SK-N-SH (cell line): ENCODE data around the gene PLA2G5. TPM values are rescaled to one million over a fixed set of nuclear protein-coding genes. Genes with fewer than 3 reads are reported as not detected.

ENCODE experiments used
- CTCF ChIA-PET: fragments of 300-600, 350-600 bp; formaldehyde crosslinking; extraction: SDS; loops from one replicate; lab custom pipeline; 2021; lab: Yijun Ruan, JAX
- POLR2A ChIA-PET: fragments of 350-600 bp; sonication (Branson Sonifier 250); formaldehyde crosslinking; extraction: SDS; loops from one replicate; lab custom pipeline; 2020; ENCODE audit warnings: antibody characterized with exemption, inconsistent platforms; lab: Yijun Ruan, JAX
- DNase-seq: peaks from one replicate; pipeline ENCODE4 v3.0.0; 2012
- H2AFZ ChIP-seq: fragments of 200-600 bp; sonication (generic); 2 replicates; pipeline ENCODE4 v1.8.1; 2016; ENCODE audit warnings: antibody characterized with exemption, mild to moderate bottlenecking, low read depth
- H3F3A ChIP-seq: fragments of 200-600 bp; sonication (generic); replicated peaks from 2 replicates; pipeline ENCODE3; 2016; ENCODE audit warnings: antibody characterized with exemption, mild to moderate bottlenecking; ENCODE audit not compliant: insufficient read depth
- H3K27ac ChIP-seq, 2 experiments: fragments of 200-500 bp in 1 of 2; fragments of 200-600 bp in 1 of 2; sonication (Bioruptor generic) in 1 of 2; sonication (generic), shearing (Covaris generic) in 1 of 2; 2 replicates each; pipeline versions ENCODE4 v1.5.1 to v1.6.1; 2014 to 2016; ENCODE audit warnings: low read depth in 2 of 2, inconsistent platforms in 1 of 2, low read length in 1 of 2, mild to moderate bottlenecking in 1 of 2, mixed read lengths in 1 of 2
- H3K27me3 ChIP-seq: fragments of 200-600 bp; sonication (generic), shearing (Covaris generic); 2 replicates; pipeline ENCODE4 v1.6.1; 2016; ENCODE audit warnings: mixed run types; ENCODE audit not compliant: insufficient read depth
- H3K36me3 ChIP-seq, 2 experiments: fragments of 200-500 bp in 1 of 2; fragments of 200-600 bp in 1 of 2; sonication (Bioruptor generic) in 1 of 2; sonication (generic) in 1 of 2; replicated peaks in 1 of 2; 2 replicates each; pipeline versions ENCODE3 to v1.5.1; 2014 to 2016; ENCODE audit warnings: low read length in 1 of 2, mild to moderate bottlenecking in 1 of 2; ENCODE audit not compliant: insufficient read depth in 2 of 2, control insufficient read depth in 1 of 2
- H3K4me1 ChIP-seq, 2 experiments: fragments of 200-500 bp in 1 of 2; fragments of 200-600 bp in 1 of 2; sonication (Bioruptor generic) in 1 of 2; sonication (generic), shearing (Covaris generic) in 1 of 2; 2 replicates each; pipeline versions ENCODE4 v1.5.1 to v1.6.1; 2014 to 2016; ENCODE audit warnings: low read depth in 1 of 2, low read length in 1 of 2, mixed run types in 1 of 2; ENCODE audit not compliant: insufficient read depth in 2 of 2, control insufficient read depth in 1 of 2
- H3K4me2 ChIP-seq: fragments of 200-600 bp; sonication (generic), shearing (Covaris generic); 2 replicates; pipeline ENCODE4 v1.6.1; 2017; ENCODE audit warnings: mixed run types
- H3K4me3 ChIP-seq, 2 experiments: fragments of 200-500 bp in 1 of 2; fragments of 200-600 bp in 1 of 2; sonication (Bioruptor generic) in 1 of 2; sonication (generic), shearing (Covaris generic) in 1 of 2; 2 replicates each; pipeline versions ENCODE4 v1.5.1 to v1.8.1; 2014 to 2016; ENCODE audit warnings: low read depth in 2 of 2, inconsistent platforms in 1 of 2, low read length in 1 of 2, mild to moderate bottlenecking in 1 of 2, mixed read lengths in 1 of 2, moderate library complexity in 1 of 2
- H3K79me2 ChIP-seq: fragments of 200-600 bp; sonication (generic); 2 replicates; pipeline ENCODE4 v1.8.1; 2017; ENCODE audit warnings: mild to moderate bottlenecking; ENCODE audit not compliant: insufficient read depth
- H3K9ac ChIP-seq: fragments of 200-600 bp; sonication (generic); 2 replicates; pipeline ENCODE4 v1.6.1; 2017; ENCODE audit warnings: mixed run types
- H3K9me2 ChIP-seq: fragments of 200-600 bp; sonication (generic); 2 replicates; pipeline ENCODE4 v1.6.1; 2017; ENCODE audit warnings: mixed run types
- H3K9me3 ChIP-seq: fragments of 200-600 bp; sonication (generic); 2 replicates; pipeline ENCODE4 v1.6.1; 2017; ENCODE audit warnings: mixed run types, mild to moderate bottlenecking, moderate library complexity
- H4K20me1 ChIP-seq: fragments of 200-600 bp; sonication (generic); 2 replicates; pipeline ENCODE4 v1.6.1; 2017; ENCODE audit warnings: mild to moderate bottlenecking, mixed run types; ENCODE audit not compliant: insufficient read depth
- CHD2 ChIP-seq: fragments of 150-350 bp; IDR thresholded peaks from 2 replicates; pipeline ENCODE4 v1.6.1; 2018; ENCODE audit warnings: low read length; ENCODE audit not compliant: partially characterized antibody
- EZH2phosphoT487 ChIP-seq: fragments of 200-600 bp; sonication (generic); IDR thresholded peaks from 2 replicates; pipeline ENCODE4 v1.6.1; 2017; ENCODE audit warnings: low read depth, mixed run types, mild to moderate bottlenecking, antibody characterized with exemption, moderate library complexity, borderline replicate concordance
- FOSL2 ChIP-seq: IDR thresholded peaks from 2 replicates; pipeline ENCODE4 v1.4.0; 2012; ENCODE audit warnings: low read depth, mild to moderate bottlenecking, moderate library complexity, borderline replicate concordance
- FOXJ3 ChIP-seq: sonication (generic); formaldehyde crosslinking; IDR thresholded peaks from 2 replicates; pipeline ENCODE4 v1.5.1; 2020; ENCODE audit warnings: mild to moderate bottlenecking, missing genetic modification reagents
- JUND ChIP-seq: IDR thresholded peaks from 2 replicates; pipeline ENCODE4 v1.4.0; 2012
- MEF2A ChIP-seq: IDR thresholded peaks from 2 replicates; pipeline ENCODE4 v1.4.0; 2012; ENCODE audit warnings: low read depth, borderline replicate concordance
- MXI1 ChIP-seq: IDR thresholded peaks from 2 replicates; pipeline ENCODE4 v1.6.1; 2012; ENCODE audit warnings: mild to moderate bottlenecking, low read depth, low read length, improper control_type of control experiment
- NRF1 ChIP-seq: IDR thresholded peaks from 2 replicates; pipeline ENCODE4 v1.6.1; 2012; ENCODE audit warnings: low read depth, mild to moderate bottlenecking, low read length
- RCOR1 ChIP-seq: fragments of 150-350 bp; IDR thresholded peaks from 2 replicates; pipeline ENCODE4 v1.6.1; 2017; ENCODE audit warnings: antibody characterized with exemption, low read length
- RXRA ChIP-seq: IDR thresholded peaks from 2 replicates; pipeline ENCODE4 v1.4.0; 2012; ENCODE audit warnings: low read depth, mild to moderate bottlenecking, borderline replicate concordance
- SMC3 ChIP-seq: IDR thresholded peaks from 2 replicates; pipeline ENCODE4 v1.6.1; 2012; ENCODE audit warnings: low read depth, low read length, improper control_type of control experiment
- YY1 ChIP-seq: IDR thresholded peaks from 2 replicates; pipeline ENCODE4 v1.4.0; 2012; ENCODE audit warnings: low read depth, mild to moderate bottlenecking
- WGBS: methylation state at CpG from one replicate; pipeline ENCODE4 v1.1.6; 2017; ENCODE audit warnings: low lambda C conversion rate; 5-methylcytosine and 5-hydroxymethylcytosine counted together
- polyA plus RNA-seq, 3 experiments: library from polyadenylated mRNA; depleted of rRNA; stranded (reverse); fragments of >200 nt; gene quantifications; 2 replicates each; pipeline ENCODE4 v1.2.3, GENCODE V29; 2012
- TF ChIP-seq, protein P1 (sequence below): fragments of 150-350 bp; IDR thresholded peaks from 2 replicates; pipeline ENCODE4 v1.6.1; 2017; ENCODE audit warnings: antibody characterized with exemption, low read length, low read depth, borderline replicate concordance
- TF ChIP-seq, protein P2 (sequence below): IDR thresholded peaks from 2 replicates; pipeline ENCODE4; 2012
- TF ChIP-seq, protein P3 (sequence below): fragments of 200-600 bp; sonication (generic); IDR thresholded peaks from 2 replicates; pipeline ENCODE4 v1.6.1; 2017; ENCODE audit warnings: antibody characterized with exemption, mild to moderate bottlenecking, moderate library complexity
- TF ChIP-seq, protein P4 (sequence below): IDR thresholded peaks from 2 replicates; pipeline ENCODE4 v1.4.0; 2012; ENCODE audit warnings: low read depth, borderline replicate concordance
- TF ChIP-seq, protein P5 (sequence below): IDR thresholded peaks from 2 replicates; pipeline ENCODE4 v1.4.0; 2012; ENCODE audit warnings: low read depth, borderline replicate concordance
- TF ChIP-seq, protein P6 (sequence below): fragments of 150-350 bp; IDR thresholded peaks from 2 replicates; pipeline ENCODE4 v1.6.1; 2016; ENCODE audit warnings: mild to moderate bottlenecking, low read depth, low read length

Gene PLA2G5
- polyA plus RNA-seq, 1 of the 3 experiments (the other 2 are of a cell fraction): not detected

DNA sequence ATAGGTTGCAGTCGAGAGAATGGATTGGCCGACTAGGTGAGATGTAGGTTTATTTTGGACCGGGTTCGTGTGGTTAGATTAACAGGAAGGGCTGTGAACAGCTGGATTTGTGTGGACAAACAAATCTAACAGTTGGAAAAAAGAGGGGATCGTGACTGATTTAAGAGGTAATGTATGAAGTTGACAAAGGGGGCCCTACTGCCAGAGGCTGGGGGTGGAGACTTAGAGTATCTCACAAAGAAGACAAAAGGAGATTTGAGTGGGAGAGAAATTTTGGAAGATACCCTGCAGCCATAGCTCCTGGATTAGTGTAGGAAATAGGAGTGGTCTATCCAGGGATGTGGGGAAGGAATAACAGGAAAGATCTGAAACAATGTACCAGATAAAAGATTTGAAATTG is 38.8 kb upstream of the PLA2G5 start:
- no peaks in the 10 kb centered on the region for H3K79me2 ChIP-seq
- 30% methylated on average over 5 of the region's 5 CpGs for WGBS
- H3K4me3 ChIP-seq: no peak overlapping the region
- CTCF ChIA-PET: no interaction called here
- H2AFZ ChIP-seq: no peak overlapping the region
- no peak for TF ChIP-seq RXRA
- TF ChIP-seq, protein P1, sequence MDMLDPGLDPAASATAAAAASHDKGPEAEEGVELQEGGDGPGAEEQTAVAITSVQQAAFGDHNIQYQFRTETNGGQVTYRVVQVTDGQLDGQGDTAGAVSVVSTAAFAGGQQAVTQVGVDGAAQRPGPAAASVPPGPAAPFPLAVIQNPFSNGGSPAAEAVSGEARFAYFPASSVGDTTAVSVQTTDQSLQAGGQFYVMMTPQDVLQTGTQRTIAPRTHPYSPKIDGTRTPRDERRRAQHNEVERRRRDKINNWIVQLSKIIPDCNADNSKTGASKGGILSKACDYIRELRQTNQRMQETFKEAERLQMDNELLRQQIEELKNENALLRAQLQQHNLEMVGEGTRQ: no peak
- no peak for TF ChIP-seq EZH2phosphoT487
- TF ChIP-seq NRF1: no peak
- no peak for TF ChIP-seq FOSL2
- no peak for TF ChIP-seq RCOR1
- no peak overlapping the region for H3K4me2 ChIP-seq
- H3F3A ChIP-seq: no peaks in the 10 kb centered on the region
- H3K27ac ChIP-seq: no peak overlapping the region
- H3K9ac ChIP-seq: no peak overlapping the region
- no peaks in the 10 kb centered on the region for H3K9me3 ChIP-seq
- no peak for DNase-seq
- POLR2A ChIA-PET: no interaction called here
- H3K4me1 ChIP-seq: no peaks in the 10 kb centered on the region
- no peaks in the 10 kb centered on the region for H3K36me3 ChIP-seq
- H3K9me2 ChIP-seq: no peaks in the 10 kb centered on the region
- H3K27me3 ChIP-seq: peaks cover 7% of the 10 kb centered on the region; the same call in 1 of the 2 replicates
- no peaks in the 10 kb centered on the region for H4K20me1 ChIP-seq

DNA sequence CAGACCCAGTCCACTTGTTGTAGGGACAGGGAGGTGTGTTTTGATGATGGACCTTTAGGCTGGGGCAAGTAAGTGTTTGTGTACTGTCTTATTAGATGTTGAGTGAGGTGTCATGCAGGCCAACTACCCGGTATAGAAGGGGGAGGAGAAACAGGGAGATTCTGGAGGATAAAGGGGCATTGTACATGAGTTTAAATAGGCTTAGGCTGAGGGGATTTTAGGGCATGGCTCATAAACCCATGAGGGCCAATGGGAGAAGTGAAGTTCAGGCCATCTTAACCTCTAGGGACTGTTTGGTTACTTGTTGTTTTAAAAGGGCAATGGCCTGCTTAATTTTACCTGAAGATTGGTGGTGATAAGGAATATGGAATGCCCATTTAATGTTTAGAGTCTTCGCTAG is 38.2 kb upstream of the PLA2G5 start:
- no peaks in the 10 kb centered on the region for H3K9me3 ChIP-seq
- DNase-seq: no peak
- no peak overlapping the region for H2AFZ ChIP-seq
- H3K36me3 ChIP-seq: no peaks in the 10 kb centered on the region
- H4K20me1 ChIP-seq: no peaks in the 10 kb centered on the region
- no peak overlapping the region for H3K4me3 ChIP-seq
- no peaks in the 10 kb centered on the region for H3K79me2 ChIP-seq
- H3K4me2 ChIP-seq: no peak overlapping the region
- CTCF ChIA-PET: no interaction called here
- no peak overlapping the region for H3K9ac ChIP-seq
- H3K4me1 ChIP-seq: no peaks in the 10 kb centered on the region
- POLR2A ChIA-PET: no interaction called here
- H3K27me3 ChIP-seq: peaks cover 7% of the 10 kb centered on the region; the same call in 1 of the 2 replicates
- H3K9me2 ChIP-seq: no peaks in the 10 kb centered on the region
- no peak overlapping the region for H3K27ac ChIP-seq
- 23% methylated on average over 2 of the region's 2 CpGs for WGBS
- H3F3A ChIP-seq: no peaks in the 10 kb centered on the region
- TF ChIP-seq, protein P2, sequence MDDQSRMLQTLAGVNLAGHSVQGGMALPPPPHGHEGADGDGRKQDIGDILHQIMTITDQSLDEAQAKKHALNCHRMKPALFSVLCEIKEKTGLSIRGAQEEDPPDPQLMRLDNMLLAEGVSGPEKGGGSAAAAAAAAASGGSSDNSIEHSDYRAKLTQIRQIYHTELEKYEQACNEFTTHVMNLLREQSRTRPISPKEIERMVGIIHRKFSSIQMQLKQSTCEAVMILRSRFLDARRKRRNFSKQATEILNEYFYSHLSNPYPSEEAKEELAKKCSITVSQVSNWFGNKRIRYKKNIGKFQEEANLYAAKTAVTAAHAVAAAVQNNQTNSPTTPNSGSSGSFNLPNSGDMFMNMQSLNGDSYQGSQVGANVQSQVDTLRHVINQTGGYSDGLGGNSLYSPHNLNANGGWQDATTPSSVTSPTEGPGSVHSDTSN: no peak
- TF ChIP-seq NRF1 (no peak), SMC3 (no peak), FOXJ3 (CRISPR knock-in tag) (no peak), MEF2A (no peak), RXRA (no peak), CHD2 (no peak), MXI1 (no peak), JUND (no peak), YY1 (no peak)
- TF ChIP-seq, protein P1: no peak
- TF ChIP-seq, protein P3, sequence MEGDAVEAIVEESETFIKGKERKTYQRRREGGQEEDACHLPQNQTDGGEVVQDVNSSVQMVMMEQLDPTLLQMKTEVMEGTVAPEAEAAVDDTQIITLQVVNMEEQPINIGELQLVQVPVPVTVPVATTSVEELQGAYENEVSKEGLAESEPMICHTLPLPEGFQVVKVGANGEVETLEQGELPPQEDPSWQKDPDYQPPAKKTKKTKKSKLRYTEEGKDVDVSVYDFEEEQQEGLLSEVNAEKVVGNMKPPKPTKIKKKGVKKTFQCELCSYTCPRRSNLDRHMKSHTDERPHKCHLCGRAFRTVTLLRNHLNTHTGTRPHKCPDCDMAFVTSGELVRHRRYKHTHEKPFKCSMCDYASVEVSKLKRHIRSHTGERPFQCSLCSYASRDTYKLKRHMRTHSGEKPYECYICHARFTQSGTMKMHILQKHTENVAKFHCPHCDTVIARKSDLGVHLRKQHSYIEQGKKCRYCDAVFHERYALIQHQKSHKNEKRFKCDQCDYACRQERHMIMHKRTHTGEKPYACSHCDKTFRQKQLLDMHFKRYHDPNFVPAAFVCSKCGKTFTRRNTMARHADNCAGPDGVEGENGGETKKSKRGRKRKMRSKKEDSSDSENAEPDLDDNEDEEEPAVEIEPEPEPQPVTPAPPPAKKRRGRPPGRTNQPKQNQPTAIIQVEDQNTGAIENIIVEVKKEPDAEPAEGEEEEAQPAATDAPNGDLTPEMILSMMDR: no peak
- TF ChIP-seq, protein P4, sequence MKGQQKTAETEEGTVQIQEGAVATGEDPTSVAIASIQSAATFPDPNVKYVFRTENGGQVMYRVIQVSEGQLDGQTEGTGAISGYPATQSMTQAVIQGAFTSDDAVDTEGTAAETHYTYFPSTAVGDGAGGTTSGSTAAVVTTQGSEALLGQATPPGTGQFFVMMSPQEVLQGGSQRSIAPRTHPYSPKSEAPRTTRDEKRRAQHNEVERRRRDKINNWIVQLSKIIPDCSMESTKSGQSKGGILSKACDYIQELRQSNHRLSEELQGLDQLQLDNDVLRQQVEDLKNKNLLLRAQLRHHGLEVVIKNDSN: no peak
- TF ChIP-seq, protein P5, sequence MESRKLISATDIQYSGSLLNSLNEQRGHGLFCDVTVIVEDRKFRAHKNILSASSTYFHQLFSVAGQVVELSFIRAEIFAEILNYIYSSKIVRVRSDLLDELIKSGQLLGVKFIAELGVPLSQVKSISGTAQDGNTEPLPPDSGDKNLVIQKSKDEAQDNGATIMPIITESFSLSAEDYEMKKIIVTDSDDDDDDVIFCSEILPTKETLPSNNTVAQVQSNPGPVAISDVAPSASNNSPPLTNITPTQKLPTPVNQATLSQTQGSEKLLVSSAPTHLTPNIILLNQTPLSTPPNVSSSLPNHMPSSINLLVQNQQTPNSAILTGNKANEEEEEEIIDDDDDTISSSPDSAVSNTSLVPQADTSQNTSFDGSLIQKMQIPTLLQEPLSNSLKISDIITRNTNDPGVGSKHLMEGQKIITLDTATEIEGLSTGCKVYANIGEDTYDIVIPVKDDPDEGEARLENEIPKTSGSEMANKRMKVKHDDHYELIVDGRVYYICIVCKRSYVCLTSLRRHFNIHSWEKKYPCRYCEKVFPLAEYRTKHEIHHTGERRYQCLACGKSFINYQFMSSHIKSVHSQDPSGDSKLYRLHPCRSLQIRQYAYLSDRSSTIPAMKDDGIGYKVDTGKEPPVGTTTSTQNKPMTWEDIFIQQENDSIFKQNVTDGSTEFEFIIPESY: no peak
- TF ChIP-seq, protein P6, sequence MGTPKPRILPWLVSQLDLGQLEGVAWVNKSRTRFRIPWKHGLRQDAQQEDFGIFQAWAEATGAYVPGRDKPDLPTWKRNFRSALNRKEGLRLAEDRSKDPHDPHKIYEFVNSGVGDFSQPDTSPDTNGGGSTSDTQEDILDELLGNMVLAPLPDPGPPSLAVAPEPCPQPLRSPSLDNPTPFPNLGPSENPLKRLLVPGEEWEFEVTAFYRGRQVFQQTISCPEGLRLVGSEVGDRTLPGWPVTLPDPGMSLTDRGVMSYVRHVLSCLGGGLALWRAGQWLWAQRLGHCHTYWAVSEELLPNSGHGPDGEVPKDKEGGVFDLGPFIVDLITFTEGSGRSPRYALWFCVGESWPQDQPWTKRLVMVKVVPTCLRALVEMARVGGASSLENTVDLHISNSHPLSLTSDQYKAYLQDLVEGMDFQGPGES: no peak
